NCI-H146 treated with DMSO at 0.1 percent for 48 hours (cell line): ENCODE results near the gene TMEM86B.

Experiments used
- DNase-seq: peaks from one replicate; lab custom pipeline; 2025; ENCODE audit not compliant: unreplicated experiment; lab: John Stamatoyannopoulos, UW

TMEM86B gene

GRCh38 chr19:55178781-55179599 is 49.6 kb downstream of the TMEM86B start:
- peak; percentile 79 for DNase-seq
